ENCODE data around the gene INSR.

INSR gene

GRCh38 chr19:7122701-7123100, 171.5 kb downstream of the INSR start:
- no peak overlapping the region for H3K4me3 ChIP-seq (ENCODE audit: low read depth, low read length)
- no peak for TF ChIP-seq CTCF (IDR thresholded peaks at IDR 0.05; ENCODE audit: control insufficient read depth, extremely low read depth, insufficient read depth)
- no peak for DNase-seq (ENCODE audit: low read depth)

- TF ChIP-seq CTCF (IDR thresholded peaks at IDR 0.05; ENCODE audit: control insufficient read depth, extremely low read depth, insufficient read depth), result no peak
- DNase-seq (ENCODE audit: low read depth), result no peak
- H3K4me3 ChIP-seq (ENCODE audit: low read depth, low read length), result no peak overlapping the region
Observed at GRCh38 chr19:7120499-7120898, 173.7 kb downstream of the INSR start.

GRCh38 chr19:7119582-7119981, 174.6 kb downstream of the INSR start:
- no peak for TF ChIP-seq CTCF (IDR thresholded peaks at IDR 0.05; ENCODE audit: control insufficient read depth, extremely low read depth, insufficient read depth)
- no peak overlapping the region for H3K4me3 ChIP-seq (ENCODE audit: low read depth, low read length)
- DNase-seq (ENCODE audit: low read depth), result no peak

- no peak for DNase-seq (ENCODE audit: low read depth)
- TF ChIP-seq CTCF (IDR thresholded peaks at IDR 0.05; ENCODE audit: control insufficient read depth, extremely low read depth, insufficient read depth), result no peak
- H3K4me3 ChIP-seq (ENCODE audit: low read depth, low read length), result no peak overlapping the region
Observed at GRCh38 chr19:7117248-7117647, 177.0 kb downstream of the INSR start.

GRCh38 chr19:7115721-7116120, 178.5 kb downstream of the INSR start:
- no peak for TF ChIP-seq CTCF (IDR thresholded peaks at IDR 0.05; ENCODE audit: control insufficient read depth, extremely low read depth, insufficient read depth)
- DNase-seq (ENCODE audit: low read depth), result no peak
- no peak overlapping the region for H3K4me3 ChIP-seq (ENCODE audit: low read depth, low read length)

GRCh38 chr19:7113233-7113632, 181.0 kb downstream of the INSR start:
- TF ChIP-seq CTCF (IDR thresholded peaks at IDR 0.05; ENCODE audit: control insufficient read depth, extremely low read depth, insufficient read depth), result no peak
- no peak overlapping the region for H3K4me3 ChIP-seq (ENCODE audit: low read depth, low read length)
- no peak for DNase-seq (ENCODE audit: low read depth)

- DNase-seq (ENCODE audit: low read depth), result no peak
- TF ChIP-seq CTCF (IDR thresholded peaks at IDR 0.05; ENCODE audit: control insufficient read depth, extremely low read depth, insufficient read depth), result no peak
- H3K4me3 ChIP-seq (ENCODE audit: low read depth, low read length), result no peak overlapping the region
Observed at GRCh38 chr19:7112675-7113074, 181.5 kb downstream of the INSR start.
